NCI-H524 (cell line): Measurements from ENCODE around the gene WSB1.

Experiments
- DNase-seq, 2 experiments: peaks; one replicate each; lab custom pipeline; 2025; lab: John Stamatoyannopoulos, UW

The WSB1 gene

GRCh38 chr17:27357236-27357635 lies 63.3 kb downstream of the WSB1 start:
- no peak for DNase-seq

- no peak for DNase-seq
Measured at GRCh38 chr17:27360507-27360906, 66.6 kb downstream of the WSB1 start.

- DNase-seq, result no peak
Measured at GRCh38 chr17:27361695-27362094, 67.8 kb downstream of the WSB1 start.

- DNase-seq, result no peak
Measured at GRCh38 chr17:27362503-27362902, 68.6 kb downstream of the WSB1 start.

- DNase-seq, result no peak
Measured at GRCh38 chr17:27362909-27363308, 69.0 kb downstream of the WSB1 start.

GRCh38 chr17:27363326-27363725 lies 69.4 kb downstream of the WSB1 start:
- no peak for DNase-seq
